Hematopoietic multipotent progenitor cell treated with erythropoietin and hydrocortisone succinate and interleukin-3 and kit ligand, for 4 days (in vitro differentiated cells): Measurements from ENCODE around the gene PCDHGA12.
"Not testable (repeated sequence)": the region's sequence is repeated elsewhere in the genome, so short reads cannot be mapped to it uniquely, and the experiment has no call there.

ENCODE experiments used
- DNase-seq: peaks from one replicate; pipeline ENCODE4 v3.0.0-alpha.2; 2015

Gene PCDHGA12

GRCh38 chr5:141430332-141431113, at the start of gene PCDHGA12:
Gene PCDHGA12, plus strand, starts transcription at chr5:141430507. Its CDS starts 253 bp downstream, at chr5:141430760.
- peak; percentile 88 for DNase-seq

- DNase-seq, result peak; percentile 23
These were observed 47.6 kb upstream of the PCDHGA12 start, which contains the start of gene PCDHGA7 for GRCh38 chr5:141382469-141383294. Gene PCDHGA7, plus strand, starts transcription at chr5:141382742. Its CDS starts 158 bp downstream, at chr5:141382900.

GRCh38 chr5:141383345-141383744, 47.0 kb upstream of the PCDHGA12 start:
- DNase-seq, result no peak

GRCh38 chr5:141384471-141385267, 45.6 kb upstream of the PCDHGA12 start:
- DNase-seq, result no peak

GRCh38 chr5:141387557-141388311, 42.6 kb upstream of the PCDHGA12 start, which contains the start of gene PCDHGB4:
Gene PCDHGB4, plus strand, starts transcription at chr5:141387698. Its CDS starts 187 bp downstream, at chr5:141387885.
- peak; percentile 62 for DNase-seq

GRCh38 chr5:141388661-141389060, 41.6 kb upstream of the PCDHGA12 start:
- DNase-seq, result no peak

- DNase-seq, result no peak
These were observed 40.9 kb upstream of the PCDHGA12 start for GRCh38 chr5:141389153-141390042.

- DNase-seq, result peak; percentile 10
These were observed 37.7 kb upstream of the PCDHGA12 start, which contains the start of gene PCDHGA8 for GRCh38 chr5:141392429-141393198. Gene PCDHGA8, plus strand, starts transcription at chr5:141392633. Its CDS starts 181 bp downstream, at chr5:141392814.

GRCh38 chr5:141393267-141393666, 37.0 kb upstream of the PCDHGA12 start:
- DNase-seq, result no peak

GRCh38 chr5:141394401-141395187, 35.7 kb upstream of the PCDHGA12 start:
- DNase-seq, result not testable (repeated sequence)

GRCh38 chr5:141397756-141398551, 32.4 kb upstream of the PCDHGA12 start, which contains the start of gene PCDHGB5:
Gene PCDHGB5, plus strand, starts transcription at chr5:141397947. Its CDS starts 181 bp downstream, at chr5:141398128.
- DNase-seq, result peak; percentile 70

- DNase-seq, result no peak
These were observed 31.7 kb upstream of the PCDHGA12 start for GRCh38 chr5:141398608-141399007.

- DNase-seq, result no peak
These were observed 30.6 kb upstream of the PCDHGA12 start for GRCh38 chr5:141399555-141400258.

GRCh38 chr5:141402553-141403243, 27.6 kb upstream of the PCDHGA12 start, which contains the start of gene PCDHGA9:
Gene PCDHGA9, plus strand, starts transcription at chr5:141402778. Its CDS starts 175 bp downstream, at chr5:141402953.
- peak; percentile 49 for DNase-seq

- DNase-seq, result no peak
These were observed 26.9 kb upstream of the PCDHGA12 start for GRCh38 chr5:141403387-141403786.

GRCh38 chr5:141407790-141408505, 22.4 kb upstream of the PCDHGA12 start, which contains the start of gene PCDHGB6:
Gene PCDHGB6, plus strand, starts transcription at chr5:141408021. Its CDS starts 182 bp downstream, at chr5:141408203.
- DNase-seq, result peak; percentile 62
